Cardiac fibroblast (primary cell): ENCODE data around the gene USP15.
A peak's percentile ranks its signal among the peaks of the same experiment; 100 is the strongest.

Source experiments
- DNase-seq, 2 donors: peaks; one replicate each; pipeline versions ENCODE4 v3.0.0 to v3.0.0-alpha.2; 2010; ENCODE audit warnings: low read depth in 2 of 2
- H3K4me3 ChIP-seq, 2 donors: replicated peaks in 1 of 2; 1 replicate in 1 of 2; 2 replicates in 1 of 2; pipeline ENCODE4 v1.5.1; 2011; ENCODE audit warnings: low read depth in 2 of 2, low read length in 2 of 2, mild to moderate bottlenecking in 2 of 2, moderate library complexity in 1 of 2
- CTCF ChIP-seq: IDR thresholded peaks from one replicate; pipeline ENCODE4 v1.5.1; 2011; ENCODE audit warnings: low read depth, mild to moderate bottlenecking, low read length, inconsistent platforms

The USP15 gene

GRCh38 chr12:62261876-62262517 lies 1.8 kb downstream of the USP15 start:
- DNase-seq = no peak
- peak overlapping the region; percentile 86 to 98 for H3K4me3 ChIP-seq
- no peak for TF ChIP-seq CTCF

GRCh38 chr12:62263232-62263631 lies 3.0 kb downstream of the USP15 start:
- DNase-seq = no peak
- TF ChIP-seq CTCF = no peak
- no peak overlapping the region for H3K4me3 ChIP-seq

- H3K4me3 ChIP-seq = no peak overlapping the region
- DNase-seq = no peak
- TF ChIP-seq CTCF = no peak
These were observed 3.8 kb downstream of the USP15 start for GRCh38 chr12:62263966-62264365.

GRCh38 chr12:62264706-62265105 lies 4.5 kb downstream of the USP15 start:
- no peak for DNase-seq
- TF ChIP-seq CTCF = no peak
- no peak overlapping the region for H3K4me3 ChIP-seq

GRCh38 chr12:62265511-62265910 lies 5.3 kb downstream of the USP15 start:
- H3K4me3 ChIP-seq = no peak overlapping the region
- TF ChIP-seq CTCF = no peak

GRCh38 chr12:62267026-62267425 lies 6.8 kb downstream of the USP15 start:
- no peak for DNase-seq
- no peak for TF ChIP-seq CTCF
- no peak overlapping the region for H3K4me3 ChIP-seq

More at GRCh38 chr12:62265511-62265910, 5.3 kb downstream of the USP15 start:
- DNase-seq = no peak

- no peak for TF ChIP-seq CTCF
- no peak overlapping the region for H3K4me3 ChIP-seq
- DNase-seq = no peak
These were observed 7.3 kb downstream of the USP15 start for GRCh38 chr12:62267480-62267879.
